Neural progenitor cell (in vitro differentiated cells): ENCODE results near the gene PDHX. TPM values are rescaled to one million over a fixed set of nuclear protein-coding genes. Genes with fewer than 3 reads are reported as not detected.

Experiments
- DNase-seq: peaks from one replicate; pipeline ENCODE4 v3.0.0-alpha.2; 2016; ENCODE audit warnings: low spot score
- H2AFZ ChIP-seq: fragments of 200-600 bp; sonication (generic); replicated peaks from 2 replicates; pipeline ENCODE4 v1.6.1; 2016; ENCODE audit warnings: antibody characterized with exemption
- H3F3A ChIP-seq: fragments of 200-600 bp; sonication (generic); 2 replicates; pipeline ENCODE4 v1.6.1; 2016; ENCODE audit warnings: antibody characterized with exemption, low read depth
- H3K27ac ChIP-seq: fragments of 200-600 bp; sonication (generic); 2 replicates; pipeline ENCODE4 v1.5.1; 2016; ENCODE audit warnings: mild to moderate bottlenecking
- H3K27me3 ChIP-seq: fragments of 200-600 bp; sonication (generic); 2 replicates; pipeline ENCODE4 v1.6.1; 2016; ENCODE audit warnings: mild to moderate bottlenecking, moderate library complexity
- H3K36me3 ChIP-seq: fragments of 200-600 bp; sonication (generic); 2 replicates; pipeline ENCODE4 v1.5.1; 2016
- H3K4me1 ChIP-seq: fragments of 200-600 bp; sonication (generic); 2 replicates; pipeline ENCODE4 v1.6.1; 2016; ENCODE audit warnings: mixed run types
- H3K4me2 ChIP-seq: fragments of 200-600 bp; sonication (generic); 2 replicates; pipeline ENCODE4 v1.6.1; 2016
- H3K4me3 ChIP-seq: fragments of 200-600 bp; sonication (generic); 2 replicates; pipeline ENCODE4 v1.5.1; 2016
- H3K79me2 ChIP-seq: fragments of 200-600 bp; sonication (generic); 2 replicates; pipeline ENCODE4 v1.6.1; 2016; ENCODE audit warnings: low read depth
- H3K9ac ChIP-seq: fragments of 200-600 bp; sonication (generic); 2 replicates; pipeline ENCODE4 v1.6.1; 2016
- H3K9me3 ChIP-seq: fragments of 200-600 bp; sonication (generic); 2 replicates; pipeline ENCODE4 v1.5.1; 2016; ENCODE audit warnings: low read depth
- H4K20me1 ChIP-seq: fragments of 200-600 bp; sonication (generic); 2 replicates; pipeline ENCODE4 v1.6.1; 2016; ENCODE audit warnings: low read depth
- H3K27ac Mint-ChIP-seq: 3 replicates; pipeline ENCODE4 v1.8.0; 2021; ENCODE audit warnings: mixed read lengths
- H3K27me3 Mint-ChIP-seq: 2 replicates; pipeline ENCODE4 v1.8.0; 2022; ENCODE audit warnings: low read depth, mild to moderate bottlenecking, inconsistent platforms, moderate library complexity, mixed read lengths; ENCODE audit not compliant: insufficient read depth
- H3K36me3 Mint-ChIP-seq: 3 replicates; pipeline ENCODE4 v1.8.0; 2021; ENCODE audit warnings: mixed read lengths
- H3K4me1 Mint-ChIP-seq: 3 replicates; pipeline ENCODE4 v1.8.0; 2021; ENCODE audit warnings: mixed read lengths
- H3K4me3 Mint-ChIP-seq: 3 replicates; pipeline ENCODE4 v1.8.0; 2021; ENCODE audit warnings: mild to moderate bottlenecking, moderate library complexity, mixed read lengths
- H3K9me3 Mint-ChIP-seq: 3 replicates; pipeline ENCODE4 v1.8.0; 2020; ENCODE audit warnings: mixed read lengths
- EZH2 ChIP-seq: fragments of 200-600 bp; sonication (generic); IDR thresholded peaks from 2 replicates; pipeline ENCODE4 v1.6.1; 2017; ENCODE audit warnings: antibody characterized with exemption, mild to moderate bottlenecking, moderate library complexity
- EZH2phosphoT487 ChIP-seq: fragments of 200-600 bp; sonication (generic); IDR thresholded peaks from 2 replicates; pipeline ENCODE4 v1.6.1; 2017; ENCODE audit warnings: antibody characterized with exemption
- total RNA-seq: library from RNA; depleted of rRNA; stranded (reverse); fragments of >200 nt; gene quantifications from 2 replicates; pipeline ENCODE4 v1.2.3, GENCODE V29; 2015; ENCODE audit warnings: low replicate concordance
- TF ChIP-seq, protein P1 (sequence below): fragments of 200-600 bp; sonication (generic); IDR thresholded peaks from 2 replicates; pipeline ENCODE4 v1.5.1; 2017; ENCODE audit warnings: antibody characterized with exemption, mild to moderate bottlenecking

Gene PDHX
- total RNA-seq, 1 donor from 2014 or later = 38.4 TPM

DNA sequence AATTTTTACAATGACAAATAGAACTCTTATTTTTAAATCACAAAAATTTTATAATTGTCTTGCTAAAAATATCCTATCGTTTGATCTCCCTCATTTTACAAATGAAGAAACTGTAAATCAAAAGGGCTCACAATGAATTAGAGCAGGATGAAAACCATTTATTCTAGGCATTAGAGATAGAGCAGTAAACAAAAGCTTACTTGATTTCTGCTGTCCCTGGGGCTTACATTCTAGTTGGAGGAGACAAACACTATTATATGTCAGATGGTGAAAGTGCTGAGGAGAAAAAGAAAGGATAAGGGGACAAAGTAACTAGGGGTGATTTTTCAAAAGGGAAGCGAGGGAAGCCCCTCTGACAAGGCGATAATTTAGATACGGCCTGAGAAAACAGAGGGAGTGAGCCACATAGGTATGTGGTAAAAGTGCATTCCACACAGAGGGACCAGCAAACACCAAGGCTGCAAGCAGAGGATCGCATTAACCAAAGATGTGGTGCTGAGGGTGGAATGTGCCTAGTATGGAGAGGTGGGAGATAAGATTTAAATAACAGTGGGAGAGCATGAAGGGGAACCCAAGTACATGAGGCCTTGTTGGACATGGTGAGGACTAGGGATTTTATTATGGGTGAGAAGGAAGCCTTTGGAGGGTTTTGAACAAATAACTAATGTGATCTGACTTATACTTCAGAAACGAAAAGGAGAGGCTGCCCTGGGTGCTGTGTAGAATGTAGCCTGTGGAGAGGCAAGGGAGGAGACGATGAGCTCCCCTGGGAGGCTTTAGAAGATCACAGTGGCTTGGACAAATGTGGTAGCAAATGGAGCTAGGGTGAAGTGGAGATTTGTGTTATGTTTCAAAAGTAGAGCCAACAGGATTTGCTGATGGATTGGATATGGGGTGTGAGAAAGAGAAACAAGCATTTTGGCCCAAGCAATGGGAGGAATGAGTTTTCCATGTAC is 62.1 kb downstream of the PDHX start:
- Mint-ChIP-seq H3K9me3 (peaks cover 7% of the 10 kb centered on the region), H3K4me3 (no peak overlapping the region), H3K27me3 (no peaks in the 10 kb centered on the region), H3K27ac (no peak overlapping the region), H3K36me3 (peaks cover 31% of the 10 kb centered on the region), H3K4me1 (no peaks in the 10 kb centered on the region)
- TF ChIP-seq EZH2phosphoT487 (no peak), EZH2 (no peak)
- TF ChIP-seq, protein P1, sequence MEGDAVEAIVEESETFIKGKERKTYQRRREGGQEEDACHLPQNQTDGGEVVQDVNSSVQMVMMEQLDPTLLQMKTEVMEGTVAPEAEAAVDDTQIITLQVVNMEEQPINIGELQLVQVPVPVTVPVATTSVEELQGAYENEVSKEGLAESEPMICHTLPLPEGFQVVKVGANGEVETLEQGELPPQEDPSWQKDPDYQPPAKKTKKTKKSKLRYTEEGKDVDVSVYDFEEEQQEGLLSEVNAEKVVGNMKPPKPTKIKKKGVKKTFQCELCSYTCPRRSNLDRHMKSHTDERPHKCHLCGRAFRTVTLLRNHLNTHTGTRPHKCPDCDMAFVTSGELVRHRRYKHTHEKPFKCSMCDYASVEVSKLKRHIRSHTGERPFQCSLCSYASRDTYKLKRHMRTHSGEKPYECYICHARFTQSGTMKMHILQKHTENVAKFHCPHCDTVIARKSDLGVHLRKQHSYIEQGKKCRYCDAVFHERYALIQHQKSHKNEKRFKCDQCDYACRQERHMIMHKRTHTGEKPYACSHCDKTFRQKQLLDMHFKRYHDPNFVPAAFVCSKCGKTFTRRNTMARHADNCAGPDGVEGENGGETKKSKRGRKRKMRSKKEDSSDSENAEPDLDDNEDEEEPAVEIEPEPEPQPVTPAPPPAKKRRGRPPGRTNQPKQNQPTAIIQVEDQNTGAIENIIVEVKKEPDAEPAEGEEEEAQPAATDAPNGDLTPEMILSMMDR = no peak
- Histone ChIP-seq H3K4me2 (no peak overlapping the region), H3K9me3 (no peaks in the 10 kb centered on the region), H3K36me3 (peaks cover 10% of the 10 kb centered on the region), H3K27ac (peak overlapping the region; percentile 32), H4K20me1 (no peaks in the 10 kb centered on the region), H2AFZ (no peak overlapping the region), H3K27me3 (no peaks in the 10 kb centered on the region), H3K4me1 (peaks cover 5% of the 10 kb centered on the region), H3F3A (no peaks in the 10 kb centered on the region), H3K4me3 (no peak overlapping the region), H3K79me2 (no peaks in the 10 kb centered on the region), H3K9ac (no peak overlapping the region)
- DNase-seq = peak; percentile 8

DNA sequence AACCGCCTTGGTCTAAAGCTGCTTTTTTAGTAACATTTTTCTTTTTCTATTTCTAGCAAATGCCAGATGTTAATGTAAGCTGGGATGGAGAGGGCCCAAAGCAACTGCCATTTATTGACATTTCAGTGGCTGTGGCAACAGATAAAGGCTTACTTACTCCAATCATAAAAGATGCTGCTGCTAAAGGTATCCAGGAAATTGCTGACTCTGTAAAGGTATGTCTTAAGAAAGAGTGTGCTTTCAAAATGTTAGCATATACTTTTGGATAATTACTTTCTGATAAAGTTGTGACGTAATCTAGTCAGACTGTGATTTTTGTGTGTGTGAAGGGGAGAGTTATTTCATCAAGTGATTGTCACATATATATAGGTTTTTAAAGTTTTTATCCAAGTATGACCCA is 68.1 kb downstream of the PDHX start:
- Histone ChIP-seq H3K79me2 (no peaks in the 10 kb centered on the region), H4K20me1 (no peaks in the 10 kb centered on the region), H3K4me1 (no peaks in the 10 kb centered on the region), H3K27ac (no peak overlapping the region), H3K4me3 (no peak overlapping the region), H2AFZ (no peak overlapping the region), H3K4me2 (no peak overlapping the region), H3K27me3 (no peaks in the 10 kb centered on the region), H3K9ac (no peak overlapping the region), H3K36me3 (peaks cover 10% of the 10 kb centered on the region), H3F3A (no peaks in the 10 kb centered on the region), H3K9me3 (no peaks in the 10 kb centered on the region)
- peaks cover 7% of the 10 kb centered on the region for H3K9me3 Mint-ChIP-seq
- peaks cover 38% of the 10 kb centered on the region for H3K36me3 Mint-ChIP-seq
- H3K27ac Mint-ChIP-seq = no peak overlapping the region
- no peak for DNase-seq
- H3K4me1 Mint-ChIP-seq = no peaks in the 10 kb centered on the region
- no peak overlapping the region for H3K4me3 Mint-ChIP-seq
- no peaks in the 10 kb centered on the region for H3K27me3 Mint-ChIP-seq
- TF ChIP-seq, protein P1 = no peak
- TF ChIP-seq EZH2phosphoT487 (no peak), EZH2 (no peak)

DNA sequence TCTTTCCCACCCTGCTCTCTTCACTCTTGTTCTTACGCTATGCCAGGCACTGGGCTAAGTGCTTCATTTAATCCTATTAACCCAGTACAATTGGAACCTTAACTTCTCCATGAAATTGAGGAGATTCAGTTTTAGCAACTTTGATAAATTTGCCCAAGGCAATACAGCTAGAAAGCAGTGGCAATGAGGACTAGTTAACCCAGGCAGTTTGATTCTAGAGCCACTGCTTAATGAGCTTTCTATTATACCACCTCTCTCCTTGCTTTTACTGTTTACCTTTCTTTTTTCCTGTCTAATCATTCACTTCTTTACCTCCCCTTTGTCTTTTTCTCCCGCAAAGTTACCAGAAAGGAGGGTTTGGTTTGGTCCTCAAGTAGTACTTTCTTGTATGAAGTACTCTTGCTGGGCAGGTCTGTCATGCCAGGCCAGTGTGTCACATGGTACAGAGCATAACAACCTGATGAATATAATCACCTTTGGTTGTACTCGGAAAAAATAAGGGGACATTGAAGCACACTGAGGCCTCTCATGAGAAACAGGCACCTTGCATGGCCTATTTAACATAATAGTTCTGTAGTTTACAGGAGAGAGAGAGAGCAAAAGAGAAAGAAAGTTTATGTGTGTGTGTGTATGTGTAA is 70.6 kb downstream of the PDHX start:
- Histone ChIP-seq H3K27me3 (no peaks in the 10 kb centered on the region), H3K27ac (no peak overlapping the region), H3K4me3 (no peak overlapping the region), H3K4me2 (no peak overlapping the region), H3F3A (no peaks in the 10 kb centered on the region), H4K20me1 (no peaks in the 10 kb centered on the region), H3K4me1 (no peaks in the 10 kb centered on the region), H3K9me3 (no peaks in the 10 kb centered on the region), H3K79me2 (no peaks in the 10 kb centered on the region), H2AFZ (no peak overlapping the region), H3K9ac (no peak overlapping the region), H3K36me3 (peaks cover 6% of the 10 kb centered on the region)
- TF ChIP-seq EZH2 (no peak), EZH2phosphoT487 (no peak)
- TF ChIP-seq, protein P1 = no peak
- H3K9me3 Mint-ChIP-seq = peaks cover 3% of the 10 kb centered on the region
- no peaks in the 10 kb centered on the region for H3K27me3 Mint-ChIP-seq
- H3K36me3 Mint-ChIP-seq = peaks cover 31% of the 10 kb centered on the region
- H3K27ac Mint-ChIP-seq = no peak overlapping the region
- H3K4me3 Mint-ChIP-seq = no peak overlapping the region
- DNase-seq = no peak
- H3K4me1 Mint-ChIP-seq = no peaks in the 10 kb centered on the region
